Measurements from ENCODE around the gene EXOC2.

Gene EXOC2

DNA sequence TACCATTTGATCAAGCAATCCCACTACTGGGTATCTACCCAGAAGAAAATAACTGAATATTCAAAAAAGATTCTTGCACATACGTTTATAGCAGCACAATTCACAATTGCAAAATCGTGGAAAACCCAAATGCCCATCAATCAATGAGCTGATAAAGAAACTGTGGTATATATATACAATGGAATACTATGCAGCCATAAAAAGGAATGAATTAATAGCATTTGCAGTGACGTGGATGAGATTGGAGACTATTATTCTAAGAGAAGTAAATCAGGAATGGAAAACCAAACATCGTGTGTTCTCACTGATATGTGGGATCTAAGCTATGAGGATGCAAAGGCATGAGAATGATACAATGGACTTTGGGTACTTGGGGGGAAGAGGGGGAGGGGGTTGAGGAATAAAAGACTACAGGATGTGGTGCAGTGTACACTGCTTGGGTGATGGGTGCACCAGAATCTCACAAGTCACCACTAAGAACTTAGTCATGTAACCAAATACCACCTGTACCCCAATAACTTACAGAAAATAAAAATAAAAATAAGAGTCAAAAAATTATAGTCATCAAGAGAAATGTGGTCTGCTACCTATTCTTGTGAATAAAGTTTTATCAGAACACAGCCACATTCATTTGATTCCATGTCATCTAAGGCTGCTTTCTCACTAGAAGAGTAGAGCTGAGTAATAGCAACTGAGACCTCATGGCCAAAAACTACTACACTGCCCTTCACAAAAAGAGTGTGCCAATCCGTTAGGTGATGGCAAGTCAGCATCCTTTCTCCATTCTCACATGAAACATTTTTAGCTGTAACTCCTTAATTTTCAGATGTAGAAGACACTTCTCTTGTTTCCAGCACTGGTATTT lies 27.3 kb downstream of the EXOC2 start:
- TF ChIP-seq FOXP2 (optimal IDR thresholded peaks at IDR 0.05; ENCODE audit: borderline replicate concordance, extremely low read depth, extremely low read length, insufficient read depth) (no peak), SIN3A (IDR thresholded peaks at IDR 0.05; ENCODE audit: borderline replicate concordance, insufficient read depth, low read length) (no peak), POLR2AphosphoS5 (IDR thresholded peaks at IDR 0.05; ENCODE audit: low read depth, low read length) (no peak), TAF1 (IDR thresholded peaks at IDR 0.05; ENCODE audit: borderline replicate concordance, insufficient read depth, low read length) (no peak)
- TF ChIP-seq, protein P1, sequence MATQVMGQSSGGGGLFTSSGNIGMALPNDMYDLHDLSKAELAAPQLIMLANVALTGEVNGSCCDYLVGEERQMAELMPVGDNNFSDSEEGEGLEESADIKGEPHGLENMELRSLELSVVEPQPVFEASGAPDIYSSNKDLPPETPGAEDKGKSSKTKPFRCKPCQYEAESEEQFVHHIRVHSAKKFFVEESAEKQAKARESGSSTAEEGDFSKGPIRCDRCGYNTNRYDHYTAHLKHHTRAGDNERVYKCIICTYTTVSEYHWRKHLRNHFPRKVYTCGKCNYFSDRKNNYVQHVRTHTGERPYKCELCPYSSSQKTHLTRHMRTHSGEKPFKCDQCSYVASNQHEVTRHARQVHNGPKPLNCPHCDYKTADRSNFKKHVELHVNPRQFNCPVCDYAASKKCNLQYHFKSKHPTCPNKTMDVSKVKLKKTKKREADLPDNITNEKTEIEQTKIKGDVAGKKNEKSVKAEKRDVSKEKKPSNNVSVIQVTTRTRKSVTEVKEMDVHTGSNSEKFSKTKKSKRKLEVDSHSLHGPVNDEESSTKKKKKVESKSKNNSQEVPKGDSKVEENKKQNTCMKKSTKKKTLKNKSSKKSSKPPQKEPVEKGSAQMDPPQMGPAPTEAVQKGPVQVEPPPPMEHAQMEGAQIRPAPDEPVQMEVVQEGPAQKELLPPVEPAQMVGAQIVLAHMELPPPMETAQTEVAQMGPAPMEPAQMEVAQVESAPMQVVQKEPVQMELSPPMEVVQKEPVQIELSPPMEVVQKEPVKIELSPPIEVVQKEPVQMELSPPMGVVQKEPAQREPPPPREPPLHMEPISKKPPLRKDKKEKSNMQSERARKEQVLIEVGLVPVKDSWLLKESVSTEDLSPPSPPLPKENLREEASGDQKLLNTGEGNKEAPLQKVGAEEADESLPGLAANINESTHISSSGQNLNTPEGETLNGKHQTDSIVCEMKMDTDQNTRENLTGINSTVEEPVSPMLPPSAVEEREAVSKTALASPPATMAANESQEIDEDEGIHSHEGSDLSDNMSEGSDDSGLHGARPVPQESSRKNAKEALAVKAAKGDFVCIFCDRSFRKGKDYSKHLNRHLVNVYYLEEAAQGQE (IDR thresholded peaks at IDR 0.05; ENCODE audit: insufficient read depth in 1 of 2, low read depth in 2 of 2, low read length in 2 of 2) = no peak

DNA sequence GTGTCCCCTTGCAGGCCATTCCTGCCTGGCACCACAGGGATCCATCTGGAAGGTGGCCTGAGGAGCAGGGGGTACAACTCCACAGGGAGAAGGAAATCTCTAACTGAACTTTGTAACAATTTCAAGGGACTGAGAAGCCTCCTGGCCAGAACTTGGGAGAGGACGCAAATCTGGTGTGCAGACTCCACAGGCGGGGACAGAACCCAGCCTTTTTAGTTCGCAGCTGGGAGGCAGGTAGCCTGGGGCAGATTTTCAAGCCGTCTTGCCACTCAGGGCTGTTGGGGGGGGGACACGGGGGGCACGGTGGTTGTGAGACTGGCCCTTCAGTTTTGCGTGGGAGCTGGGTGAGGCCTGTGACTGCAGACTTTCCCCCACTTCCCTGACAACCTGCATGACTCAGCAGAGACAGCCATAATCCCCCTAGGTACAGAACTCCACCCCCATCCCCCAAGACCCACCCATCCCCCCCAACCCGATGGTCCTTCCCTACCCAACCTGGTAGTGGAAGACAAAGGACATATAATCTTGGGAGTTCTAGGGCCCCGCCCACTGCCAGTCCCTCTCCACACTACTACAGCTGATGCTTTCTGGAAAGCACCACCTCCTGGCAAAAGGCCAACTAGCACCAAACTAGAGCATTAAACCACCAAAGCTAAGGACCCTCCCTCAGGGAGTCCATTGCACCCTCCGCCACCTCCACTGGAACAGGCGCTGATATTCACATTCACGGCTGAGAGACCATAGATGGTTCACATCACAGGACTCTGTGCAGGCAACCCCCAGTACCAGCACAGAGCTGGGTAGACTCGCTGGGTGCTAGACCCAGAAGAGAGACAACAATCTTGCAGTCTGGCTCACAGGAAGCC lies 33.0 kb downstream of the EXOC2 start:
- TF ChIP-seq SIN3A (IDR thresholded peaks at IDR 0.05; ENCODE audit: borderline replicate concordance, insufficient read depth, low read length) (no peak), TAF1 (IDR thresholded peaks at IDR 0.05; ENCODE audit: borderline replicate concordance, insufficient read depth, low read length) (no peak), POLR2AphosphoS5 (IDR thresholded peaks at IDR 0.05; ENCODE audit: low read depth, low read length) (no peak), FOXP2 (optimal IDR thresholded peaks at IDR 0.05; ENCODE audit: borderline replicate concordance, extremely low read depth, extremely low read length, insufficient read depth) (no peak)
- TF ChIP-seq, protein P1 (IDR thresholded peaks at IDR 0.05; ENCODE audit: insufficient read depth in 1 of 2, low read depth in 2 of 2, low read length in 2 of 2) = no peak

DNA sequence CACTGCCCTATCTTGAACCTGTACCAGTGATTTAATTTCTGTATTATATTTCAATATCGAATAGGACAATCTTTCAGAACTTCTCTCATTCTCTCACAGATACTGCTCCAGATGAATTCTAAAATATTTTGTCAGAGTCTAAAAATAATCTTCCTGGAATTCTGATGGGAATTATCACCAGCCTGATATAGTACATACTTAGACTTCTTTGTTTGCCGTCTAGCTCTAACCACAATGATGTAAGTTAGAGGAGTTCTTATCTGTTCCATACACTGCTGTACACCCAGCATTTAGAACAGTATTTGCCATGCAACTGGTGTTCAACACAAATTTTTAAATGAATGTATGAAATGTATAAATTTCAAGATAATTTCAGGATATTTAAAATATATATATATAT lies 34.7 kb downstream of the EXOC2 start:
- TF ChIP-seq FOXP2 (optimal IDR thresholded peaks at IDR 0.05; ENCODE audit: borderline replicate concordance, extremely low read depth, extremely low read length, insufficient read depth) (no peak), POLR2AphosphoS5 (IDR thresholded peaks at IDR 0.05; ENCODE audit: low read depth, low read length) (no peak)
- TF ChIP-seq, protein P1 (IDR thresholded peaks at IDR 0.05; ENCODE audit: insufficient read depth in 1 of 2, low read depth in 2 of 2, low read length in 2 of 2) = no peak

DNA sequence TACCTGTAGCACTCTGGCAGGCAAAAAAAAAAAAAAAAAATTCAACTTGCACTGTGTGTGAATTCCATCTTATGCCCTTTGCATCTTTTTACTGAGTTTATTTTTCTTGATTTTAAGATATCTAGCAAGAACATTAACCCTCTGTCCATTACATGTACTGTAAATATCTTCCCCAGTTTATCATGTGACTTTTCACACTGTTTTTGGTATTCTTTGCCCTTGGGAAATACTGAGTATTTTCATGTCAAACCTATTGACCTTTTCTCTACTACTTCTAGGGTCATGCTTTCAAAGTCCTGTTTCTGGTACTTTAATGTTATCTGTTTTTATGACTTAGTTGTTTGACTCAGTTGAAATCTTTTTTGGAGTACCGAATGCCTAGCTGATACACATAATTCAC lies 35.2 kb downstream of the EXOC2 start:
- TF ChIP-seq, protein P1 (IDR thresholded peaks at IDR 0.05; ENCODE audit: insufficient read depth in 1 of 2, low read depth in 2 of 2, low read length in 2 of 2) = no peak
- TF ChIP-seq POLR2AphosphoS5 (IDR thresholded peaks at IDR 0.05; ENCODE audit: low read depth, low read length) = no peak
- no peak for TF ChIP-seq FOXP2 (optimal IDR thresholded peaks at IDR 0.05; ENCODE audit: borderline replicate concordance, extremely low read depth, extremely low read length, insufficient read depth)
- TF ChIP-seq TAF1 (IDR thresholded peaks at IDR 0.05; ENCODE audit: borderline replicate concordance, insufficient read depth, low read length) = no peak
- no peak for TF ChIP-seq SIN3A (IDR thresholded peaks at IDR 0.05; ENCODE audit: borderline replicate concordance, insufficient read depth, low read length)
